ENCODE data around the gene CDK1. TPM values are rescaled to one million over a fixed set of nuclear protein-coding genes. Genes with fewer than 3 reads are reported as not detected.

The CDK1 gene
- total RNA-seq, 1 experiment from 2014 or later, result 98.9 TPM

DNA sequence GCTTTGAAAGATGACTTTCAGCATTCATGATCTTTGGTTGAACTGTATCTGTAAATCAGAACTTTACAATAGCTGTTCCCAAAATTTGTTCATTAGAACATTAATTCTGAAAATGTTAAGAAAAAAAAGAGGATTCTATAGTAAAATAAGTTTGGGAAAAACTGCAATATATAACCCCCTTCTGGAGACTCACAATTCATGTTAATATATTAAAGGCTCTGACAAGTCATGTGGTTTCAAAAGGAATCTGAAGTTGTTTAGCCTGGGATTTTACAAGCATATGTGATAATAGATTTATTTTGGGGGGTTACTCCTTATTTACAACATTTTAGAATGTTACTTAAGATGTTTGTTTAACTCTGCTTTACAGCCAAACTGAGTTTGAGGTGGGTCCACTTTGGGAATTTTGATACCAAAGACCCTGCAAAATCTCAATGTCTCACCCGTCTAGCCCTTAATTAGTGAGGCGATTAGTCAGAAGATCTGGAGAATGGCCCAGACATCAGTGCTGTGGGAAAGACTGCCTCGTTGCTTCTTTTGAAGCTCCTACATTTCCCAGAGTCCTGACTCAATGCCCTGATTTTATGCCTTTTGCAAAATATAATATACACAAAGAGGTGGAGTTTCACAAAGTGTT, 40.0 kb downstream of the CDK1 start:
- POLR2A ChIA-PET, result no interaction called here
- no peaks in the 10 kb centered on the region for H3K36me3 Mint-ChIP-seq
- H3K4me3 Mint-ChIP-seq, result no peak overlapping the region
- CTCF ChIA-PET, result interaction anchor here (1.2 to 3.4 kb wide), 3 partner anchors 146 to 372 kb away, joined by 4 to 15 read pairs (median 13); no protein-coding TSS in a partner anchor
- peaks cover 13% of the 10 kb centered on the region for H3K4me1 Mint-ChIP-seq
- ATAC-seq (no peak), DNase-seq (ENCODE audit: low spot score) (no peak)
- H3K27ac Mint-ChIP-seq, result no peak overlapping the region
- H3K9me3 Mint-ChIP-seq, result no peaks in the 10 kb centered on the region
- TF ChIP-seq ZNF263 (CRISPR knock-in tag; IDR thresholded peaks at IDR 0.05; ENCODE audit: low read depth), result no peak
- TF ChIP-seq ZNF232 (CRISPR knock-in tag; IDR thresholded peaks at IDR 0.05), result no peak
- TF ChIP-seq, protein P1, sequence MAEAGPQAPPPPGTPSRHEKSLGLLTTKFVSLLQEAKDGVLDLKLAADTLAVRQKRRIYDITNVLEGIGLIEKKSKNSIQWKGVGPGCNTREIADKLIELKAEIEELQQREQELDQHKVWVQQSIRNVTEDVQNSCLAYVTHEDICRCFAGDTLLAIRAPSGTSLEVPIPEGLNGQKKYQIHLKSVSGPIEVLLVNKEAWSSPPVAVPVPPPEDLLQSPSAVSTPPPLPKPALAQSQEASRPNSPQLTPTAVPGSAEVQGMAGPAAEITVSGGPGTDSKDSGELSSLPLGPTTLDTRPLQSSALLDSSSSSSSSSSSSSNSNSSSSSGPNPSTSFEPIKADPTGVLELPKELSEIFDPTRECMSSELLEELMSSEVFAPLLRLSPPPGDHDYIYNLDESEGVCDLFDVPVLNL (CRISPR knock-in tag; IDR thresholded peaks at IDR 0.05; ENCODE audit: borderline replicate concordance, low read depth), result no peak
- no peak for TF ChIP-seq MXD4 (CRISPR knock-in tag; IDR thresholded peaks at IDR 0.05; ENCODE audit: borderline replicate concordance)
- no peak for TF ChIP-seq HMGA2 (CRISPR knock-in tag; IDR thresholded peaks at IDR 0.05)
- TF ChIP-seq NR3C1 (CRISPR knock-in tag; conservative IDR thresholded peaks at IDR 0.05; ENCODE audit: low read depth), result no peak
- no peak for TF ChIP-seq ZNF219 (CRISPR knock-in tag; IDR thresholded peaks at IDR 0.05; ENCODE audit: borderline replicate concordance)
- no peak for TF ChIP-seq ELF4 (CRISPR knock-in tag; IDR thresholded peaks at IDR 0.05; ENCODE audit: low read depth)
- TF ChIP-seq GTF2I (CRISPR knock-in tag; conservative IDR thresholded peaks at IDR 0.05), result no peak
- no peak for TF ChIP-seq ATF3 (CRISPR knock-in tag; conservative IDR thresholded peaks at IDR 0.05)
- TF ChIP-seq, protein P2, sequence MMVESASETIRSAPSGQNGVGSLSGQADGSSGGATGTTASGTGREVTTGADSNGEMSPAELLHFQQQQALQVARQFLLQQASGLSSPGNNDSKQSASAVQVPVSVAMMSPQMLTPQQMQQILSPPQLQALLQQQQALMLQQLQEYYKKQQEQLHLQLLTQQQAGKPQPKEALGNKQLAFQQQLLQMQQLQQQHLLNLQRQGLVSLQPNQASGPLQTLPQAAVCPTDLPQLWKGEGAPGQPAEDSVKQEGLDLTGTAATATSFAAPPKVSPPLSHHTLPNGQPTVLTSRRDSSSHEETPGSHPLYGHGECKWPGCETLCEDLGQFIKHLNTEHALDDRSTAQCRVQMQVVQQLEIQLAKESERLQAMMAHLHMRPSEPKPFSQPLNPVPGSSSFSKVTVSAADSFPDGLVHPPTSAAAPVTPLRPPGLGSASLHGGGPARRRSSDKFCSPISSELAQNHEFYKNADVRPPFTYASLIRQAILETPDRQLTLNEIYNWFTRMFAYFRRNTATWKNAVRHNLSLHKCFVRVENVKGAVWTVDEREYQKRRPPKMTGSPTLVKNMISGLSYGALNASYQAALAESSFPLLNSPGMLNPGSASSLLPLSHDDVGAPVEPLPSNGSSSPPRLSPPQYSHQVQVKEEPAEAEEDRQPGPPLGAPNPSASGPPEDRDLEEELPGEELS (CRISPR knock-in tag; IDR thresholded peaks at IDR 0.05), result no peak
- TF ChIP-seq ARID4B (CRISPR knock-in tag; IDR thresholded peaks at IDR 0.05; ENCODE audit: borderline replicate concordance), result no peak
- TF ChIP-seq TEAD4 (CRISPR knock-in tag; IDR thresholded peaks at IDR 0.05), result no peak
- no peak for TF ChIP-seq KAT7 (CRISPR knock-in tag; IDR thresholded peaks at IDR 0.05; ENCODE audit: borderline replicate concordance)
- TF ChIP-seq, protein P3, sequence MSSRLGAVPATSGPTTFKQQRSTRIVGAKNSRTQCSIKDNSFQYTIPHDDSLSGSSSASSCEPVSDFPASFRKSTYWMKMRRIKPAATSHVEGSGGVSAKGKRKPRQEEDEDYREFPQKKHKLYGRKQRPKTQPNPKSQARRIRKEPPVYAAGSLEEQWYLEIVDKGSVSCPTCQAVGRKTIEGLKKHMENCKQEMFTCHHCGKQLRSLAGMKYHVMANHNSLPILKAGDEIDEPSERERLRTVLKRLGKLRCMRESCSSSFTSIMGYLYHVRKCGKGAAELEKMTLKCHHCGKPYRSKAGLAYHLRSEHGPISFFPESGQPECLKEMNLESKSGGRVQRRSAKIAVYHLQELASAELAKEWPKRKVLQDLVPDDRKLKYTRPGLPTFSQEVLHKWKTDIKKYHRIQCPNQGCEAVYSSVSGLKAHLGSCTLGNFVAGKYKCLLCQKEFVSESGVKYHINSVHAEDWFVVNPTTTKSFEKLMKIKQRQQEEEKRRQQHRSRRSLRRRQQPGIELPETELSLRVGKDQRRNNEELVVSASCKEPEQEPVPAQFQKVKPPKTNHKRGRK (CRISPR knock-in tag; IDR thresholded peaks at IDR 0.05; ENCODE audit: borderline replicate concordance), result no peak
- TF ChIP-seq HMGXB4 (CRISPR knock-in tag; IDR thresholded peaks at IDR 0.05), result no peak
- TF ChIP-seq, protein P4, sequence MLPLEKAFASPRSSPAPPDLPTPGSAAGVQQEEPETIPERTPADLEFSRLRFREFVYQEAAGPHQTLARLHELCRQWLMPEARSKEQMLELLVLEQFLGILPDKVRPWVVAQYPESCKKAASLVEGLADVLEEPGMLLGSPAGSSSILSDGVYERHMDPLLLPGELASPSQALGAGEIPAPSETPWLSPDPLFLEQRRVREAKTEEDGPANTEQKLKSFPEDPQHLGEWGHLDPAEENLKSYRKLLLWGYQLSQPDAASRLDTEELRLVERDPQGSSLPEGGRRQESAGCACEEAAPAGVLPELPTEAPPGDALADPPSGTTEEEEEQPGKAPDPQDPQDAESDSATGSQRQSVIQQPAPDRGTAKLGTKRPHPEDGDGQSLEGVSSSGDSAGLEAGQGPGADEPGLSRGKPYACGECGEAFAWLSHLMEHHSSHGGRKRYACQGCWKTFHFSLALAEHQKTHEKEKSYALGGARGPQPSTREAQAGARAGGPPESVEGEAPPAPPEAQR (CRISPR knock-in tag; IDR thresholded peaks at IDR 0.05), result no peak
- TF ChIP-seq ERG (CRISPR knock-in tag; IDR thresholded peaks at IDR 0.05), result no peak
- no peak for TF ChIP-seq NR1H2 (CRISPR knock-in tag; IDR thresholded peaks at IDR 0.05)
- no peaks in the 10 kb centered on the region for H3K27me3 Mint-ChIP-seq (ENCODE audit: low read depth)

Measured in WTC11 (cell line).